ENCODE results near the gene CHD2. TPM values are rescaled to one million over a fixed set of nuclear protein-coding genes. Genes with fewer than 3 reads are reported as not detected.

Gene CHD2
- total RNA-seq, 1 experiment from 2014 or later, result 101 TPM

DNA sequence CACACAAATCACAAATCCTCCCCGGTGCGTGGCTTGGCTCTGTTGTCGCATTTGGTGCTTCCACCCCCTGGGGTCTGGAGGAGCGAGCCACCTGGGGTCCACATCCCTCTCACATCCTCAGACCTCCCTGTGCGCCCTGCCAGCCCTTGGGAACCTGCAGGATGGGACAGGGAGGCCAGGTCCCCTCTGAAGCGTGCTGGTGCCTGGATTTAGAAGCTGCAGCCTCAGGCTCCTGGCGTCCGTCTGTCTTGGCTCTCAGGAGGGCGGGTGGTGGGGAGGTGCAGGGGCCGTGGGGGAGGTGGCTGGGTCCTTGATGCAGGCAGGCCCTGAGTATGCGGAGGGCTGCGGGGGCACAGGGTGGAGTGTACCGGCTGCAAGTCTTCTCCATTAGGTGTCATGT lies 150.5 kb downstream of the CHD2 start:
- H3K4me1 Mint-ChIP-seq, result no peaks in the 10 kb centered on the region
- peaks cover 71% of the 10 kb centered on the region for H3K36me3 Mint-ChIP-seq
- no peak for DNase-seq (ENCODE audit: low spot score)
- no peak overlapping the region for H3K27ac Mint-ChIP-seq
- ChIA-PET CTCF (interaction anchor here (0.9 to 1.3 kb wide), 2 partner anchors 1069 to 1097 kb away, joined by 3 read pairs; no protein-coding TSS in a partner anchor), POLR2A (no interaction called here)
- no peak for TF ChIP-seq RORB (CRISPR knock-in tag; IDR thresholded peaks at IDR 0.05)
- TF ChIP-seq HMGA2 (CRISPR knock-in tag; IDR thresholded peaks at IDR 0.05), result no peak
- TF ChIP-seq ZNF396 (CRISPR knock-in tag; IDR thresholded peaks at IDR 0.05; ENCODE audit: borderline replicate concordance), result no peak
- TF ChIP-seq FOXP1 (CRISPR knock-in tag; IDR thresholded peaks at IDR 0.05; ENCODE audit: borderline replicate concordance), result no peak
- no peak for TF ChIP-seq CBFB (CRISPR knock-in tag; IDR thresholded peaks at IDR 0.05; ENCODE audit: low read depth)
- TF ChIP-seq ZNF671 (CRISPR knock-in tag; IDR thresholded peaks at IDR 0.05), result no peak
- TF ChIP-seq, protein P1, sequence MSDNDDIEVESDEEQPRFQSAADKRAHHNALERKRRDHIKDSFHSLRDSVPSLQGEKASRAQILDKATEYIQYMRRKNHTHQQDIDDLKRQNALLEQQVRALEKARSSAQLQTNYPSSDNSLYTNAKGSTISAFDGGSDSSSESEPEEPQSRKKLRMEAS (CRISPR knock-in tag; IDR thresholded peaks at IDR 0.05), result no peak
- TF ChIP-seq, protein P2, sequence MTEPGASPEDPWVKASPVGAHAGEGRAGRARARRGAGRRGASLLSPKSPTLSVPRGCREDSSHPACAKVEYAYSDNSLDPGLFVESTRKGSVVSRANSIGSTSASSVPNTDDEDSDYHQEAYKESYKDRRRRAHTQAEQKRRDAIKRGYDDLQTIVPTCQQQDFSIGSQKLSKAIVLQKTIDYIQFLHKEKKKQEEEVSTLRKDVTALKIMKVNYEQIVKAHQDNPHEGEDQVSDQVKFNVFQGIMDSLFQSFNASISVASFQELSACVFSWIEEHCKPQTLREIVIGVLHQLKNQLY (CRISPR knock-in tag; IDR thresholded peaks at IDR 0.05), result no peak
- TF ChIP-seq NFATC4 (CRISPR knock-in tag; IDR thresholded peaks at IDR 0.05), result no peak
- TF ChIP-seq ATF1 (CRISPR knock-in tag; IDR thresholded peaks at IDR 0.05), result no peak
- no peak for TF ChIP-seq NFYB (CRISPR knock-in tag; conservative IDR thresholded peaks at IDR 0.05; ENCODE audit: low read depth)
- no peak for TF ChIP-seq OVOL2 (CRISPR knock-in tag; IDR thresholded peaks at IDR 0.05; ENCODE audit: borderline replicate concordance)
- no peak for TF ChIP-seq ZNF121 (CRISPR knock-in tag; IDR thresholded peaks at IDR 0.05)
- TF ChIP-seq, protein P3, sequence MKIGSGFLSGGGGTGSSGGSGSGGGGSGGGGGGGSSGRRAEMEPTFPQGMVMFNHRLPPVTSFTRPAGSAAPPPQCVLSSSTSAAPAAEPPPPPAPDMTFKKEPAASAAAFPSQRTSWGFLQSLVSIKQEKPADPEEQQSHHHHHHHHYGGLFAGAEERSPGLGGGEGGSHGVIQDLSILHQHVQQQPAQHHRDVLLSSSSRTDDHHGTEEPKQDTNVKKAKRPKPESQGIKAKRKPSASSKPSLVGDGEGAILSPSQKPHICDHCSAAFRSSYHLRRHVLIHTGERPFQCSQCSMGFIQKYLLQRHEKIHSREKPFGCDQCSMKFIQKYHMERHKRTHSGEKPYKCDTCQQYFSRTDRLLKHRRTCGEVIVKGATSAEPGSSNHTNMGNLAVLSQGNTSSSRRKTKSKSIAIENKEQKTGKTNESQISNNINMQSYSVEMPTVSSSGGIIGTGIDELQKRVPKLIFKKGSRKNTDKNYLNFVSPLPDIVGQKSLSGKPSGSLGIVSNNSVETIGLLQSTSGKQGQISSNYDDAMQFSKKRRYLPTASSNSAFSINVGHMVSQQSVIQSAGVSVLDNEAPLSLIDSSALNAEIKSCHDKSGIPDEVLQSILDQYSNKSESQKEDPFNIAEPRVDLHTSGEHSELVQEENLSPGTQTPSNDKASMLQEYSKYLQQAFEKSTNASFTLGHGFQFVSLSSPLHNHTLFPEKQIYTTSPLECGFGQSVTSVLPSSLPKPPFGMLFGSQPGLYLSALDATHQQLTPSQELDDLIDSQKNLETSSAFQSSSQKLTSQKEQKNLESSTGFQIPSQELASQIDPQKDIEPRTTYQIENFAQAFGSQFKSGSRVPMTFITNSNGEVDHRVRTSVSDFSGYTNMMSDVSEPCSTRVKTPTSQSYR (CRISPR knock-in tag; IDR thresholded peaks at IDR 0.05), result no peak
- TF ChIP-seq TP53 (CRISPR knock-in tag; IDR thresholded peaks at IDR 0.05), result no peak
- no peak for TF ChIP-seq JUN (CRISPR knock-in tag; IDR thresholded peaks at IDR 0.05)
- TF ChIP-seq, protein P4, sequence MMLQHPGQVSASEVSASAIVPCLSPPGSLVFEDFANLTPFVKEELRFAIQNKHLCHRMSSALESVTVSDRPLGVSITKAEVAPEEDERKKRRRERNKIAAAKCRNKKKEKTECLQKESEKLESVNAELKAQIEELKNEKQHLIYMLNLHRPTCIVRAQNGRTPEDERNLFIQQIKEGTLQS (CRISPR knock-in tag; conservative IDR thresholded peaks at IDR 0.05), result no peak
- H3K27me3 Mint-ChIP-seq (ENCODE audit: low read depth), result no peaks in the 10 kb centered on the region
- no peak overlapping the region for H3K4me3 Mint-ChIP-seq
- peaks cover 16% of the 10 kb centered on the region for H3K9me3 Mint-ChIP-seq
- no peak for ATAC-seq

DNA sequence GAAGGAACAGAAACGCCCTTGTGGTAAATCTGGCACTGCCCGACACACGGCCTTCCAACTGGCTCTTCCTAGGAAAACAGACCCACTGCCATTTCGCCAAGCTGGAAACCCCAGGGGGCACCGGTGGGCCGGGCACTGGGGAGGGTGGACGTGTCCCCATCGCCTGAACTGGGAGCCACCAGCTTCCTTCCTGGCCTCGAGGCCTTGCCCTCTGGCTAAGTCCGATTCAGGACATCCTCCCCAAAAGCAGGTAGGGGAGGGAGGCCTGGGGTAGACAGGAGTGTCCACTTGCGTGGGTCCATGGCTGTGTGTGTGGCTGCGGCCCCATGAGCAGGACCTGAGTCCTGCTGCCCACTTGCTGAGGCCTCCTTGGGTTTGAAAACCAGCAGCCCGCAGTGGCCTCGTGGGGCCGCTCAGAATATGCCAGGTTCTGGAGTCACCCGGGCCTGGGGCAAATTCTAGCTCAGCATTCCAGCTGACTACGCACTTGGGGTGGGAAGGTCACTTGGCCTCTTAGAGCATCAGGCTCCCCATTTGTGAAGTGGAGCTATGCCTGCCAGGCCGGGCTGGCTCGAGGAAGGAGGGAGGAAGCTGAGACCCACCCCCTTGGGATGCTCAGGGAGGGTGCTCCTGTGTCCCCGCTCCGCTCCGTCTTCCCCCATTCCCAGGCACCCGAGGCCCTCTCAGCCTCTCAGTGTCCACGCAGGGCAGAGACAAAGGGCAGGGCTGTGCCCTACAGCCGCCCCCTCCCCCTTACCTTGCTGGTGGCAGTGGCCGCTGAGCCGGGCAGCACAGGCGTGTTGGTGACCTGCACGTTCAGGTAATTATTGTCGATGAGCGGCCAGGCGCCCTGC lies 151.3 kb downstream of the CHD2 start:
- H3K4me1 Mint-ChIP-seq, result peaks cover 2% of the 10 kb centered on the region
- DNase-seq (ENCODE audit: low spot score), result no peak
- ChIA-PET CTCF (interaction anchor here (0.5 to 1.1 kb wide), 2 partner anchors 15 to 312 kb away, joined by 3 to 4 read pairs; no protein-coding TSS in a partner anchor), POLR2A (no interaction called here)
- H3K36me3 Mint-ChIP-seq, result peaks cover 63% of the 10 kb centered on the region
- H3K27me3 Mint-ChIP-seq (ENCODE audit: low read depth), result no peaks in the 10 kb centered on the region
- ATAC-seq, result no peak
- H3K4me3 Mint-ChIP-seq, result no peak overlapping the region
- H3K27ac Mint-ChIP-seq, result no peak overlapping the region
- peaks cover 9% of the 10 kb centered on the region for H3K9me3 Mint-ChIP-seq
- TF ChIP-seq ETV6 (CRISPR knock-in tag; IDR thresholded peaks at IDR 0.05) (no peak), NFYB (CRISPR knock-in tag; conservative IDR thresholded peaks at IDR 0.05; ENCODE audit: low read depth) (no peak), NR2C2 (CRISPR knock-in tag; IDR thresholded peaks at IDR 0.05) (no peak), IRF2 (CRISPR knock-in tag; IDR thresholded peaks at IDR 0.05; ENCODE audit: borderline replicate concordance, low read depth) (no peak), TEAD1 (CRISPR knock-in tag; IDR thresholded peaks at IDR 0.05) (no peak), TCF7 (CRISPR knock-in tag; IDR thresholded peaks at IDR 0.05; ENCODE audit: low read depth) (no peak), GTF2I (CRISPR knock-in tag; conservative IDR thresholded peaks at IDR 0.05) (no peak)
- TF ChIP-seq, protein P5, sequence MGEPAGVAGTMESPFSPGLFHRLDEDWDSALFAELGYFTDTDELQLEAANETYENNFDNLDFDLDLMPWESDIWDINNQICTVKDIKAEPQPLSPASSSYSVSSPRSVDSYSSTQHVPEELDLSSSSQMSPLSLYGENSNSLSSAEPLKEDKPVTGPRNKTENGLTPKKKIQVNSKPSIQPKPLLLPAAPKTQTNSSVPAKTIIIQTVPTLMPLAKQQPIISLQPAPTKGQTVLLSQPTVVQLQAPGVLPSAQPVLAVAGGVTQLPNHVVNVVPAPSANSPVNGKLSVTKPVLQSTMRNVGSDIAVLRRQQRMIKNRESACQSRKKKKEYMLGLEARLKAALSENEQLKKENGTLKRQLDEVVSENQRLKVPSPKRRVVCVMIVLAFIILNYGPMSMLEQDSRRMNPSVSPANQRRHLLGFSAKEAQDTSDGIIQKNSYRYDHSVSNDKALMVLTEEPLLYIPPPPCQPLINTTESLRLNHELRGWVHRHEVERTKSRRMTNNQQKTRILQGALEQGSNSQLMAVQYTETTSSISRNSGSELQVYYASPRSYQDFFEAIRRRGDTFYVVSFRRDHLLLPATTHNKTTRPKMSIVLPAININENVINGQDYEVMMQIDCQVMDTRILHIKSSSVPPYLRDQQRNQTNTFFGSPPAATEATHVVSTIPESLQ (CRISPR knock-in tag; IDR thresholded peaks at IDR 0.05), result no peak
- TF ChIP-seq, protein P6, sequence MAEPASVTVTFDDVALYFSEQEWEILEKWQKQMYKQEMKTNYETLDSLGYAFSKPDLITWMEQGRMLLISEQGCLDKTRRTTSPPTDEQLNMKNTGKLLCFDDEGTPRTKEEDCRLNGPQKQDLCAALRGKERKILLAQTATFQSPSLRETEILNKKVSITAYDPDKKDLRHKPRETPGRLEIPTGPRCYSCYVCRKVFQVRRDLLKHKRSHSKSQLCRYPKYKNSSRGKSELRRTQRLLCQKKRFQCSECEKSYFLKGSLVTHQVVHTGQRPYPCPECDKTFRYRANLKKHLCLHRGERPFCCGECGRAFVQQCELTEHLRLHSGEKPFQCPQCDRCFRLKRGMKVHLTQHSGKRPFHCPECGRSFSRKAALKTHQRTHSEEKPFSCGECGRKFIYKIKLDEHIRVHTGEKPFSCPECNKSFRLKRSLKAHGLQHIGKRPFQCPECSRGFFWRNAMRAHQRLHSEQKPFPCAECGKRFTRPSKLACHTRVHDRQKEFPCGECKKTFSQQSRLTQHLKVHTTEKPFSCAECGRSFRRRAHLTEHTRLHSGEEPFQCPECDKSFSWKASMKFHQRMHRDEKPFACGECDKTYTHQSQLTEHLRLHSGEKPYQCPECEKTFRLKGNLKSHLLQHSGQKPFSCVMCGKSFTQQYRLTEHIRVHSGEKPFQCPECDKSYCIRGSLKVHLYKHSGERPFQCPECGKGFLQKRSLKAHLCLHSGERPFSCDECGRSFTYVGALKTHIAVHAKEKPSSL (CRISPR knock-in tag; conservative IDR thresholded peaks at IDR 0.05), result no peak
- TF ChIP-seq, protein P7, sequence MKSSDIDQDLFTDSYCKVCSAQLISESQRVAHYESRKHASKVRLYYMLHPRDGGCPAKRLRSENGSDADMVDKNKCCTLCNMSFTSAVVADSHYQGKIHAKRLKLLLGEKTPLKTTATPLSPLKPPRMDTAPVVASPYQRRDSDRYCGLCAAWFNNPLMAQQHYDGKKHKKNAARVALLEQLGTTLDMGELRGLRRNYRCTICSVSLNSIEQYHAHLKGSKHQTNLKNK (CRISPR knock-in tag; IDR thresholded peaks at IDR 0.05), result no peak

Data from WTC11 (cell line).